Ectodermal cell (in vitro differentiated cells): ENCODE results near the gene ALPL.

Experiments used
- H3K27ac ChIP-seq: 2 replicates; pipeline ENCODE4 v1.7.0; 2013; ENCODE audit warnings: mild to moderate bottlenecking, low read depth, low read length; ENCODE audit not compliant: insufficient read depth, poor library complexity, severe bottlenecking
- H3K27me3 ChIP-seq: 2 replicates; pipeline ENCODE4 v1.7.0; 2013; ENCODE audit warnings: mild to moderate bottlenecking, low read length; ENCODE audit not compliant: insufficient read depth, control insufficient read depth, poor library complexity, severe bottlenecking
- H3K36me3 ChIP-seq: one replicate; pipeline ENCODE4 v1.7.0; 2013; ENCODE audit warnings: low read length; ENCODE audit not compliant: control insufficient read depth, insufficient read depth
- H3K4me1 ChIP-seq: one replicate; pipeline ENCODE4 v1.7.0; 2013; ENCODE audit warnings: low read length; ENCODE audit not compliant: control insufficient read depth, insufficient read depth
- H3K4me3 ChIP-seq: 2 replicates; pipeline ENCODE4 v1.7.0; 2013; ENCODE audit warnings: low read depth, low read length, control low read depth; ENCODE audit not compliant: insufficient read depth
- H3K9me3 ChIP-seq: 2 replicates; pipeline ENCODE4 v1.7.0; 2013; ENCODE audit warnings: mild to moderate bottlenecking, low read length, moderate library complexity; ENCODE audit not compliant: control insufficient read depth
- WGBS, 2 experiments: methylation state at CpG; one replicate each; pipeline ENCODE4 v1.1.7; 2013; ENCODE audit warnings: missing lambda C conversion rate in 2 of 2; 5-methylcytosine and 5-hydroxymethylcytosine counted together

ALPL gene

DNA sequence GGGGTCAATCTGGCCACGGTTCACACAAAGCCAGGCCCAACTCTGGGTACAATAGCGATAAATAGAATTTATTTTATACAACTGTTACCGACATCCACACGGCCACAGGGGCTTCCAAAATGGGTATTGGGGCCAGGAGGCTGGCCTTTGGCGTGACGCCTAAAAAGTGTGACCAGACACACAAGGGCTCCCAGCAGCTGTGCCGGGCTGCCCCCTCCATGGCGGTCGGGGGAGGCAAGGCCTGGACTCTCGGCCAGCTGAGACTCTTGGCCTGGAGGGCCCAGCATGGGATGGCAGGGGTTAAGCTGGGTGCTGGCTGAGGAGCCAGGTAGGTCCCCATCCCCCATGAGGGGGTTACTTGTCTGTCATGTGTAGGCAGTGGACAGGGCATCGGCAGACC, 87.0 kb downstream of the ALPL start:
- Histone ChIP-seq H3K36me3 (no peaks in the 10 kb centered on the region), H3K4me3 (no peak overlapping the region), H3K27ac (no peak overlapping the region), H3K27me3 (no peaks in the 10 kb centered on the region), H3K4me1 (no peaks in the 10 kb centered on the region), H3K9me3 (no peaks in the 10 kb centered on the region)
- WGBS, 2 experiments: 92 to 93% methylated on average over 11 of the region's 11 CpGs

DNA sequence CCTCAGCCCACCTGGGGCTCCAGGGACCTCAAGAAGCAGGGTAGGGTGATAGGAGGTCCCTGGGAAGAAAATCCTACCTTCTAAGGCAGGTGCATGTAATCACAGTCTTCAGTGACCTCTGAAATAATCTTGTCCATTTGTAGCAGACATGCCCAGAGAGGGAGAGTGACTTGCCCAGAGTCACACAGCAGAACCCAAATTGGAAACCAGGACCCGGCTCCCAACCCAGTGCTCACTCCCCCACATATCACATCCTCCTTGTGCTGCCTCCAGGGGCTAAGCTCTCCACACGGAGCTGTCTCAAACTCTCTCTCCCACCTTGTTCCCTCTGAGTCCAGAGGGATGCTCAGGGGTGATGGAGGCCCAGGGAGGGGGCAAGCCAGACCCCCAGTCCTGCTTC, 87.4 kb downstream of the ALPL start:
- 85 to 87% methylated on average over 2 of the region's 2 CpGs for WGBS, 2 experiments
- Histone ChIP-seq H3K9me3 (no peaks in the 10 kb centered on the region), H3K36me3 (no peaks in the 10 kb centered on the region), H3K4me3 (no peak overlapping the region), H3K27me3 (no peaks in the 10 kb centered on the region), H3K4me1 (no peaks in the 10 kb centered on the region), H3K27ac (no peak overlapping the region)

DNA sequence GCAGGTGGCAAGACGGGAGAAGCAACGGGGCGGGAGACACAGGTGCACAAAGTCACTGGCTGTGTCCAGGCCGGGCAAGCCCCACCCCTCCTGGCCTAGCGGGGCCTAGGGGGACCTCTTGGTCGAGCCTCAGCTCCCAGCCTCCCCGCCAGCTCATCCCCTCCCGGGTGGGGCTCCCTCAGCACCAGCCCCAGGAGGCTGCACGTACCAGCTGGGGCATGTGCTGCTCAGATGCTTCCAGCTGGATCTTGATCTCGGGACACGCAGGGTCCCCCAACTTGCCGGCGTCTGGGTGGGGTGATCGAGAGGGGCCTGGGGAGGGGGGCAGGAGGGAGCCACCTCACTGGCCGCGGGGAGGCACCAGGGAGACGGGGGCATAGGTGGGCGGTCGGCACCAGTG, 88.5 kb downstream of the ALPL start:
- H3K4me3 ChIP-seq: no peak overlapping the region
- H3K9me3 ChIP-seq: no peaks in the 10 kb centered on the region
- no peak overlapping the region for H3K27ac ChIP-seq
- H3K4me1 ChIP-seq: no peaks in the 10 kb centered on the region
- WGBS, 2 experiments: 90 to 92% methylated on average over 19 of the region's 19 CpGs
- no peaks in the 10 kb centered on the region for H3K36me3 ChIP-seq
- H3K27me3 ChIP-seq: no peaks in the 10 kb centered on the region

DNA sequence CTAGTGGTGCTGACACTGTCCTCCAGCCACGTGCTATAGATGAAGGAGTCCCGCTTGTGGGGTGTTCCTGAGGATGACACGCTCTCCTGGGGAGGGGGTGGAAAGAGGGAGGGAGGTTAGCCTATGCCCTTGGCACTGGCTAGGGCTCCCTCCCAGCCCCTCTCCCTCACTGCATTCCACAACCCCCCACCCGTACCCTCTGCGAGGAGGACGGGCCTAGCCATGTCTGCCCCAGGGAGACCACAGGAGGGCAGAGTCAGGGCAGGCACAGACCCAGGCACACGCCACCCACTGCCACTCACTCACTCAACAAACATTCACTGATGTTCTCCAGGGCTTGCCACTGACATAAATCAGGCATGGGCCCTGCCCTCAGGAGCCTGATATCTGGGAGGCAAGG, 89.2 kb downstream of the ALPL start:
- WGBS, 2 experiments: 87 to 90% methylated on average over 7 of the region's 7 CpGs
- Histone ChIP-seq H3K9me3 (no peaks in the 10 kb centered on the region), H3K4me3 (no peak overlapping the region), H3K27me3 (no peaks in the 10 kb centered on the region), H3K36me3 (no peaks in the 10 kb centered on the region), H3K27ac (no peak overlapping the region), H3K4me1 (no peaks in the 10 kb centered on the region)

DNA sequence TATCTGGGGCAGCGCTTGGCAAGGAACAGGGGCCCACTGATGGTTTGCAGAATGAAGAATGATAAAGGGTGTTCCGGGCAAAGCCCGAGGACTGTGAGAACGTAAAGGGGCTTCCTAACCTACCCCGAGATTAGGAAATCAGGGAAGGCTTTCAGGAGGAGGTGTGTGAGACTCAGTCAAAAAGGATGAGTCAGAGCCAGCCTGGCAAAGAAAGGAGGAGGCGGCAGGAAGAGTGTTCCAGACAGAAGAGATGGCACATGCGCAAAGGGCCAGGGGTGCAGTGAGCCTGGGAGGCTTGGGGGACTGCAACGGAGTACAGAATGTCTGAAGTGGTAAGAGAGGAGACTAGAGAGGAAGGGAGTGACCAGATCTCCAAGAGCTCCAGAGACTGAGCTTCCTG, 89.7 kb downstream of the ALPL start:
- H3K27ac ChIP-seq: no peak overlapping the region
- H3K4me3 ChIP-seq: no peak overlapping the region
- WGBS, 2 experiments: 82 to 85% methylated on average over 8 of the region's 8 CpGs
- no peaks in the 10 kb centered on the region for H3K4me1 ChIP-seq
- H3K36me3 ChIP-seq: no peaks in the 10 kb centered on the region
- H3K27me3 ChIP-seq: no peaks in the 10 kb centered on the region
- no peaks in the 10 kb centered on the region for H3K9me3 ChIP-seq

DNA sequence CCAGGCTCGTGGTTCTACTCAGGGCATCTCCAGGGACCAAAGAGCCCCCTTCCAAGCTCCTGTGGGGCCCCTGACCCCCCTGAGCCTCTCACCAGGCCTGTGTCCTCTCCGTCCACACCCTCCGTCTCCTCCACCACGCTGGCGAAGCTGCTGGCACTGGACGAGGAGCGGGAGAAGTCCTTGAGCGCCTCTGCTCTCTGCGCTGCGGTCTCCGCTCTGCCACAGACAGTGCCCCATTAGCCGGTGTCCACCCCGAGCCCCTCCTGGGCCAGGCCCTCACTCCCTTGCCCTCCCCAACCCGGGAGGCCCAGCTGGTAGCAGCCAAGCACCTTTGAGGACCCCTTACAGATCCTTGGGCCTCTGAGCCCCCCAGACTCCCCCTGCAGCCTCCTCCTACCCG, 90.2 kb downstream of the ALPL start:
- Histone ChIP-seq H3K9me3 (no peaks in the 10 kb centered on the region), H3K36me3 (no peaks in the 10 kb centered on the region), H3K4me3 (no peak overlapping the region), H3K27me3 (no peaks in the 10 kb centered on the region), H3K27ac (no peak overlapping the region), H3K4me1 (peaks cover 3% of the 10 kb centered on the region)
- 90 to 91% methylated on average over 15 of the region's 15 CpGs for WGBS, 2 experiments

DNA sequence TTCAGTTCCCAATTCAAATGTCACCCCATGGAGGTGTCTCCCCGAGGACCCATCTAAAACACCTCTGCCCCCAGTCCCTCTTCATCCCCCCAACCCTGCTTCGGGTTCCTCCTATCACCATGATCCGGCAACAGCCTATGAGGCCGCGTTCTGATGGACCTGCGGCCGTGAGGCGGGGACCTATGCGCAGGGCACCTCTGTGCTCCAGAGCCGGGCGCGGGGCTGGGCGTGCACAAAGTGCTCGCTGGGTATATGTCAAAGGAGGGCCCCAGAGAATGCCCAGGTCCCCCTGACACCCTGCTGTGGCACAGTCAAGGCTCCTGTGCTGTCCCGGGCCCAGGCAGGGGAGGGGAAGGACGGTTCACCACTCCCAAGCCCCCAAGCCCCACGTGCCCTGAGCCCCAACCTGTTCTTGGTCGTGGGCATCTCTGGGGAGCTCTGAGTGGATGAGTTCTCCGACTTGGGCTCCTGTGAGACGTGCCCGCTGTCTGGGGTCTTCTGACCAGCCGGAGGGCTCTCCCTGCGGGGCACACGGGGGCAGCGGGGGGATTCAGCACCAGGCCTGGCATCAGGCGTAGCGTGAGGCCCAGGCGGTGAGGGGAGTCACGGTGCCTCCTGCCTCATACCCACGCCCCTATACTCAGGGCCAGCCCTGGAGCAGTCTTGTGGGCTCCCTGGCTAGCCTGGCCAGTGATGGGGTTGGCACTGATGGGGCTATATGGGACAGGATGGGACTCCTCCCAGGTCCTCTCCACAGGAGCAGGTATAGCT, 92.2 kb downstream of the ALPL start:
- Histone ChIP-seq H3K9me3 (no peaks in the 10 kb centered on the region), H3K4me1 (peaks cover 4% of the 10 kb centered on the region), H3K27ac (no peak overlapping the region), H3K36me3 (no peaks in the 10 kb centered on the region), H3K4me3 (no peak overlapping the region), H3K27me3 (no peaks in the 10 kb centered on the region)
- 92 to 93% methylated on average over 30 of the region's 30 CpGs for WGBS, 2 experiments

DNA sequence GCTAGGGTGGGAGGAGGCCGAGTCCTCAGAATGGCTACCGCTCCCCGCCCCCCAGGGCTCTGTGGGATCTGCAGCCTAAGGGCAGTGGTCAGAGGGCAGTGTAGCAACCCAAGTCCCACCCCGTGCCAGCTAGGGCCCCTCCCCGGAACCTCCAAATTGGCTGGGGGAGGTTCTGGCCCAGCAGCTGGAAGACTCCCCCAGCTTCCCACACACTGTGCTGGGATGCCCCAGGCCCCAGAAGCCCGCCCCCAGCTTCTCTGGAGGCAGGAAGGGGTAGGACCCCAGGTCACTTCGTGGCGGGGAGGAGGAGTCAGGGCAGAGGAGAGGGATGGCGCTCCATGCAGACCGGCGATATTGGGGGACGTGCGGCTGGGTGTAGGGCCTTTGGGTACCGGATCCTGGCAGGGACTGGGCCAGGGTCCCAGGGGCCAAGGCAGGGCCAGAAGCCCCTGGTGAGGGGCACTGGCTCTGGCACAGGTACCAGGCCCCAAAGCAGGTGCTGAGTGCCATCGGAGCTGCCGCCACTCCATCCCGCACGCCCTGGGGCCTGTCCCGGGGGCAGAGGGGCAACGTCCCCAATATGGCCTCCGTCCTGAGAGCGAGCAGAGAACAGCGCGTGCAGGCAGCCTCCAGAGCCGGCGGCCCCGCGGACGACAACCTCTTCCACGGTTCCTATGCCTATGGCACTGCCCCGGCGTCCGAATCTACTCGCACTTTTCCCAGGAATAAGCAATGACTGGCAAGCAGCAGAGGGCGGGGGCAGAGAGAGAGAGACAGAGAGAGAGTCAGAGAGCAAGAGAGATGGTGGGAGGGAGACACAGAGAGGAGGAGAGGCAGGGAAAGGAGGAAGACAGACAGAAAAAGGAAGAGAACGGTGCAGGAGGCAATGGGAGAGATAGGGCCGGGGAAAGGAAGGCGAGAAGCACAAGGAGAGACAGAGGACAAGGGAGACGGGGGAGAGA, 94.2 kb downstream of the ALPL start:
- no peaks in the 10 kb centered on the region for H3K36me3 ChIP-seq
- H3K4me1 ChIP-seq: peaks cover 8% of the 10 kb centered on the region
- no peak overlapping the region for H3K27ac ChIP-seq
- H3K9me3 ChIP-seq: no peaks in the 10 kb centered on the region
- H3K4me3 ChIP-seq: no peak overlapping the region
- H3K27me3 ChIP-seq: no peaks in the 10 kb centered on the region
- 89 to 90% methylated on average over 39 of the region's 39 CpGs for WGBS, 2 experiments

DNA sequence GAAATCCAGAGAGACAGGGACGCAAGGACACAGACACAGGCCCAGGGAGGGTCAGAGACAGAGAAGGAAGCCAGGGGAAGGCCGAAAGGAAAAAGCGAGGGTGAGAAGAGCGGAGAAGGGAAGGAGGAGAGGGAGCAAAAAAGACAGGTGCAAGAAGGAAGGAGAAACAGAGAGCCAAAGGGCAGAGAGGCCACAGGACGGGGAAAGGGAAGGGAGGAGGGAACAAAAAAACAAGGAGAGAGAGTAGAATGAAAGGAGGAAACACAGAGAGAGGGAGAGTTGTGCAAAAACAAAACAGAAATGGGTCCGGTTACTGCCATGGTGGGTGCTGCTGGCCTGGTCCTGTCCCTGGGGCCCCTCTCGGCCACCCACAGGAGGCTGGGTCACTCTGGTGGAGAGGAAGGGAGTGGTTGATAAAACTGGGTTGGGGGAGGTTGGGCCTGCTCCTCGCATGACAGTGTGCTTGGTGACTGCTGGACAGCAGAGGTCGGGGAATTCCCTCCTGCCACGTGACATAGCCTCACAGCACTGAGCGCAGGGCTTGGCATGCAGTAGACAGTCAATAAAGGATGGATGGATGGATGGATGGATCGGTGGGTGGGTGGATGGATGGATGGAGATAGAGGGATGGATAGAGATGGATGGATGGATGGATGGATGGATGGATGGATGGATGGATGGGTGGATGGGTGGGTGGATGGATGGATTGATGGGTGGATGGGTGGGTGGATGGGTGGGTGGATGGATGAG, 95.2 kb downstream of the ALPL start:
- H3K36me3 ChIP-seq: no peaks in the 10 kb centered on the region
- no peak overlapping the region for H3K27ac ChIP-seq
- no peak overlapping the region for H3K4me3 ChIP-seq
- no peaks in the 10 kb centered on the region for H3K27me3 ChIP-seq
- H3K9me3 ChIP-seq: no peaks in the 10 kb centered on the region
- 89 to 90% methylated on average over 12 of the region's 12 CpGs for WGBS, 2 experiments
- peaks cover 8% of the 10 kb centered on the region for H3K4me1 ChIP-seq
